Subcutaneous abdominal adipose tissue (tissue), 5 donors: ENCODE data around the gene SSNA1.
A peak's percentile ranks its signal among the peaks of the same experiment; 100 is the strongest.

ENCODE experiments used
- H3K27ac ChIP-seq: one replicate; pipeline ENCODE4 v1.7.0; 2013; ENCODE audit warnings: low read depth, mild to moderate bottlenecking, inconsistent platforms, low read length, moderate library complexity
- H3K27me3 ChIP-seq, 5 donors: one replicate each; pipeline ENCODE4 v1.7.0; 2013; ENCODE audit warnings: low read length in 5 of 5, inconsistent platforms in 1 of 5; ENCODE audit not compliant: control insufficient read depth in 5 of 5, insufficient read depth in 4 of 5
- H3K36me3 ChIP-seq, 5 donors: one replicate each; pipeline ENCODE4 v1.7.0; 2013; ENCODE audit warnings: low read length in 5 of 5; ENCODE audit not compliant: control insufficient read depth in 5 of 5, insufficient read depth in 5 of 5
- H3K4me1 ChIP-seq, 5 donors: one replicate each; pipeline ENCODE4 v1.7.0; 2013; ENCODE audit warnings: low read length in 5 of 5, mild to moderate bottlenecking in 3 of 5, moderate library complexity in 1 of 5; ENCODE audit not compliant: control insufficient read depth in 5 of 5, insufficient read depth in 5 of 5
- H3K4me3 ChIP-seq, 5 donors: one replicate each; pipeline ENCODE4 v1.7.0; 2013; ENCODE audit warnings: low read length in 5 of 5, low read depth in 1 of 5
- H3K9ac ChIP-seq, 5 donors: one replicate each; pipeline ENCODE4 v1.7.0; 2013; ENCODE audit warnings: low read length in 5 of 5, mild to moderate bottlenecking in 4 of 5, moderate library complexity in 3 of 5
- H3K9me3 ChIP-seq, 5 donors: one replicate each; pipeline ENCODE4 v1.7.0; 2013; ENCODE audit warnings: low read length in 5 of 5; ENCODE audit not compliant: control insufficient read depth in 5 of 5
- donor health status: healthy.
- donor health status: healthy.
- donor health status: healthy.
- donor health status: healthy.
- donor health status: healthy.

The SSNA1 gene

GRCh38 chr9:137213160-137214060, 24.9 kb downstream of the SSNA1 start:
- Histone ChIP-seq H3K27ac (no peak overlapping the region), H3K9ac (no peak overlapping the region), H3K4me1 (peaks cover 0 to 19% (median 17%) of the 10 kb centered on the region in 5 donors), H3K4me3 (no peak overlapping the region), H3K36me3 (peaks cover 0 to 22% (median 12%) of the 10 kb centered on the region in 5 donors), H3K9me3 (no peaks in the 10 kb centered on the region), H3K27me3 (no peaks in the 10 kb centered on the region)

- H3K27ac ChIP-seq, result no peak overlapping the region
- H3K9ac ChIP-seq, result no peak overlapping the region
- peaks cover 0 to 24% (median 18%) of the 10 kb centered on the region in 5 donors for H3K4me1 ChIP-seq
- no peak overlapping the region for H3K4me3 ChIP-seq
- no peaks in the 10 kb centered on the region for H3K9me3 ChIP-seq
- no peaks in the 10 kb centered on the region for H3K27me3 ChIP-seq
- H3K36me3 ChIP-seq, result peaks cover 0 to 16% (median 12%) of the 10 kb centered on the region in 5 donors
Observed at GRCh38 chr9:137214620-137215019, 26.1 kb downstream of the SSNA1 start.

- no peak overlapping the region for H3K9ac ChIP-seq
- no peaks in the 10 kb centered on the region for H3K27me3 ChIP-seq
- peaks cover 0 to 15% (median 12%) of the 10 kb centered on the region in 5 donors for H3K36me3 ChIP-seq
- H3K4me1 ChIP-seq, result peaks cover 0 to 24% (median 18%) of the 10 kb centered on the region in 5 donors
- H3K4me3 ChIP-seq, result no peak overlapping the region
- no peak overlapping the region for H3K27ac ChIP-seq
- no peaks in the 10 kb centered on the region for H3K9me3 ChIP-seq
Observed at GRCh38 chr9:137215196-137215986, 26.9 kb downstream of the SSNA1 start.

GRCh38 chr9:137216188-137216965, 27.9 kb downstream of the SSNA1 start:
- no peak overlapping the region for H3K4me3 ChIP-seq
- H3K9ac ChIP-seq, result no peak overlapping the region

GRCh38 chr9:137217276-137218211, 29.1 kb downstream of the SSNA1 start:
- Histone ChIP-seq H3K27me3 (no peaks in the 10 kb centered on the region), H3K4me1 (peaks cover 0 to 29% (median 23%) of the 10 kb centered on the region in 5 donors), H3K36me3 (peaks cover 0 to 15% (median 12%) of the 10 kb centered on the region in 5 donors), H3K9me3 (no peaks in the 10 kb centered on the region), H3K9ac (peak overlapping the region in 3 of 5 donors; percentile 17 to 77 (median 57)), H3K27ac (no peak overlapping the region), H3K4me3 (peak overlapping the region; percentile 17 to 63 (median 44))

More at GRCh38 chr9:137216188-137216965, 27.9 kb downstream of the SSNA1 start:
- Histone ChIP-seq H3K9me3 (no peaks in the 10 kb centered on the region), H3K36me3 (peaks cover 0 to 15% (median 12%) of the 10 kb centered on the region in 5 donors), H3K27me3 (no peaks in the 10 kb centered on the region), H3K27ac (no peak overlapping the region), H3K4me1 (peaks cover 0 to 24% (median 19%) of the 10 kb centered on the region in 5 donors)

- no peak overlapping the region for H3K27ac ChIP-seq
- H3K4me1 ChIP-seq, result peaks cover 0 to 36% (median 29%) of the 10 kb centered on the region in 5 donors
- H3K27me3 ChIP-seq, result no peaks in the 10 kb centered on the region
- H3K4me3 ChIP-seq, result no peak overlapping the region
- H3K9me3 ChIP-seq, result no peaks in the 10 kb centered on the region
- peak overlapping the region in 1 of 5 donors; percentile 77 for H3K9ac ChIP-seq
- peaks cover 0 to 15% (median 12%) of the 10 kb centered on the region in 5 donors for H3K36me3 ChIP-seq
Observed at GRCh38 chr9:137218212-137218753, 29.8 kb downstream of the SSNA1 start.

GRCh38 chr9:137218754-137219271, 30.3 kb downstream of the SSNA1 start:
- H3K36me3 ChIP-seq, result peaks cover 0 to 15% (median 12%) of the 10 kb centered on the region in 5 donors
- H3K27ac ChIP-seq, result no peak overlapping the region

GRCh38 chr9:137219757-137220316, 31.4 kb downstream of the SSNA1 start:
- no peak overlapping the region for H3K4me3 ChIP-seq
- peaks cover 0 to 43% (median 36%) of the 10 kb centered on the region in 5 donors for H3K4me1 ChIP-seq
- H3K9ac ChIP-seq, result no peak overlapping the region
- H3K27me3 ChIP-seq, result no peaks in the 10 kb centered on the region
- H3K9me3 ChIP-seq, result no peaks in the 10 kb centered on the region
- peaks cover 0 to 11% (median 8%) of the 10 kb centered on the region in 5 donors for H3K36me3 ChIP-seq
- H3K27ac ChIP-seq, result no peak overlapping the region

More at GRCh38 chr9:137218754-137219271, 30.3 kb downstream of the SSNA1 start:
- Histone ChIP-seq H3K27me3 (no peaks in the 10 kb centered on the region), H3K4me3 (no peak overlapping the region), H3K4me1 (peaks cover 0 to 38% (median 32%) of the 10 kb centered on the region in 5 donors), H3K9ac (no peak overlapping the region), H3K9me3 (no peaks in the 10 kb centered on the region)
